GM12874 (cell line): ENCODE results near the gene GCNT4.

Experiments used
- CTCF ChIP-seq: IDR thresholded peaks from 2 replicates; pipeline ENCODE4 v1.5.1; 2011; ENCODE audit warnings: low read depth, mild to moderate bottlenecking, control low read depth, low read length, moderate library complexity; ENCODE audit not compliant: insufficient read depth

The GCNT4 gene

GRCh38 chr5:75052192-75053053 lies at the start of gene GCNT4:
Gene GCNT4, minus strand, starts transcription at chr5:75052558. Its CDS starts 22,521 bp downstream, at chr5:75030037.
- TF ChIP-seq CTCF, result no peak

- TF ChIP-seq CTCF, result no peak
Observed at GRCh38 chr5:75091597-75091996, 39.2 kb upstream of the GCNT4 start.

GRCh38 chr5:75089662-75090061 lies 37.3 kb upstream of the GCNT4 start:
- TF ChIP-seq CTCF, result no peak

- TF ChIP-seq CTCF, result no peak
Observed at GRCh38 chr5:75089137-75089536, 36.8 kb upstream of the GCNT4 start.

- no peak for TF ChIP-seq CTCF
Observed at GRCh38 chr5:75088648-75089047, 36.3 kb upstream of the GCNT4 start.

GRCh38 chr5:75081510-75081909 lies 29.2 kb upstream of the GCNT4 start:
- TF ChIP-seq CTCF, result no peak

GRCh38 chr5:75078027-75078426 lies 25.7 kb upstream of the GCNT4 start:
- TF ChIP-seq CTCF, result no peak
